Thoracic aorta (tissue), 2 donors: ENCODE measurements around the gene ARVCF. TPM values are rescaled to one million over a fixed set of nuclear protein-coding genes. Genes with fewer than 3 reads are reported as not detected.

Experiments used
- ATAC-seq: fragments of 150-250 bp; one replicate; pipeline ENCODE4 v1.8.0; 2017; ENCODE audit warnings: low read depth; ENCODE audit not compliant: insufficient number of reproducible peaks, low FRiP score
- DNase-seq: peaks from one replicate; pipeline ENCODE4 v3.0.0-alpha.2; 2020; ENCODE audit warnings: low spot score
- H3K27ac ChIP-seq, 2 donors: fragments of 200-600 bp; sonication (generic); 1 replicate in 1 of 2; 2 replicates in 1 of 2; pipeline ENCODE4 v1.5.1; 2016; ENCODE audit warnings: mild to moderate bottlenecking in 2 of 2, moderate library complexity in 2 of 2
- H3K27me3 ChIP-seq: fragments of 200-600 bp; sonication (generic); replicated peaks from 2 replicates; pipeline ENCODE4 v1.6.0; 2016; ENCODE audit warnings: mild to moderate bottlenecking; ENCODE audit not compliant: insufficient read depth
- H3K36me3 ChIP-seq: fragments of 200-600 bp; sonication (generic); one replicate; pipeline ENCODE4 v1.5.1; 2016
- H3K4me1 ChIP-seq, 2 donors: fragments of 200-600 bp; sonication (generic); 1 replicate in 1 of 2; 2 replicates in 1 of 2; pipeline versions ENCODE4 v1.5.1 to v1.6.0; 2016; ENCODE audit warnings: low read depth in 2 of 2, mild to moderate bottlenecking in 1 of 2; ENCODE audit not compliant: control insufficient read depth in 1 of 2
- H3K4me3 ChIP-seq: fragments of 200-600 bp; sonication (generic); 2 replicates; pipeline ENCODE4 v1.5.1; 2016; ENCODE audit warnings: mild to moderate bottlenecking
- H3K9me3 ChIP-seq: fragments of 200-600 bp; sonication (generic); 2 replicates; pipeline ENCODE4 v1.5.1; 2016
- total RNA-seq, 2 donors: library from RNA; depleted of rRNA; stranded (reverse); fragments of >200 nt; gene quantifications; one replicate each; pipeline versions ENCODE4 v1.1.0 to v1.2.3, GENCODE V29; 2016
- TF ChIP-seq, protein P1 (sequence below): fragments of 200-600 bp; sonication (generic); IDR thresholded peaks from one replicate; pipeline ENCODE4 v1.5.1; 2019; ENCODE audit warnings: antibody characterized with exemption

Gene ARVCF
- total RNA-seq, 2 donors from 2014 or later = 95.0 to 165 TPM

- Histone ChIP-seq H3K4me1 (no peaks in the 10 kb centered on the region), H3K4me3 (no peak overlapping the region), H3K27me3 (no peaks in the 10 kb centered on the region), H3K27ac (no peak overlapping the region), H3K36me3 (peaks cover 38% of the 10 kb centered on the region), H3K9me3 (no peaks in the 10 kb centered on the region)
- TF ChIP-seq, protein P1, sequence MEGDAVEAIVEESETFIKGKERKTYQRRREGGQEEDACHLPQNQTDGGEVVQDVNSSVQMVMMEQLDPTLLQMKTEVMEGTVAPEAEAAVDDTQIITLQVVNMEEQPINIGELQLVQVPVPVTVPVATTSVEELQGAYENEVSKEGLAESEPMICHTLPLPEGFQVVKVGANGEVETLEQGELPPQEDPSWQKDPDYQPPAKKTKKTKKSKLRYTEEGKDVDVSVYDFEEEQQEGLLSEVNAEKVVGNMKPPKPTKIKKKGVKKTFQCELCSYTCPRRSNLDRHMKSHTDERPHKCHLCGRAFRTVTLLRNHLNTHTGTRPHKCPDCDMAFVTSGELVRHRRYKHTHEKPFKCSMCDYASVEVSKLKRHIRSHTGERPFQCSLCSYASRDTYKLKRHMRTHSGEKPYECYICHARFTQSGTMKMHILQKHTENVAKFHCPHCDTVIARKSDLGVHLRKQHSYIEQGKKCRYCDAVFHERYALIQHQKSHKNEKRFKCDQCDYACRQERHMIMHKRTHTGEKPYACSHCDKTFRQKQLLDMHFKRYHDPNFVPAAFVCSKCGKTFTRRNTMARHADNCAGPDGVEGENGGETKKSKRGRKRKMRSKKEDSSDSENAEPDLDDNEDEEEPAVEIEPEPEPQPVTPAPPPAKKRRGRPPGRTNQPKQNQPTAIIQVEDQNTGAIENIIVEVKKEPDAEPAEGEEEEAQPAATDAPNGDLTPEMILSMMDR = no peak
- ATAC-seq (no peak), DNase-seq (no peak)
These were observed 42.6 kb upstream of the ARVCF start for GRCh38 chr22:20058989-20059770.

DNA sequence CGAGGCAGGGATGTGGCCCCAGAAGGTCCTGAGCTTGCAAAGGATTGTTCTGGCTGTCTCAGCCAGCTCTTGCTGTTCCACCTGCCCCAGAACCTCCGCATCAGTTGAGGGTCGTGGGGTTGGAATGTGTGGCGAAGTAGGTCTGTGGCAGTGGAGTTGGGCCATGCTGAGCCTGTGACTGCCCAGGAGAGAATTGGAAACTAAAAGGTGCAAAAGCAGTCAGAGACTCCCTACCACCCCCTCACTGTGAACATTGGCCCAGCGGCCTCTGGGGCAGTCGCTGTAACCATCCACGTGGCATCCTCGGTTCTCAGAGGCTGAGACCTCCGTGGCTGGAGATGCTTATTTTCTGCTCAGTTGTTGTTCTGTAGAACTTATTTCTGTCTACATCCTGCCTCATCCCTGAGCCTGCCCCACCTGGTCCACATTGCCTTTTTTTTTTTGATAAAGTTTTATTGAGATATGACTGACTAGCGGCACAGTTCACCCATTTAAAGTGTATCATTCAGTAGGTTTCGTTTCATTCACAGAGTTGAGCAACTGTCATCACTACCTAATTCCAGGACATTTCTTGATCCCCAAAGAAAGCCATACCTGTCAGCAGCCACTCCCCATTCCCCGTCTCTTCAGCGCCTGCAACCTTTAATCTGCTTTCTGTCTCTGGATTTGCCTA, 41.1 kb upstream of the ARVCF start:
- H3K4me3 ChIP-seq = no peak overlapping the region
- no peaks in the 10 kb centered on the region for H3K4me1 ChIP-seq
- peaks cover 39% of the 10 kb centered on the region for H3K36me3 ChIP-seq
- no peak overlapping the region for H3K27ac ChIP-seq
- ATAC-seq = no peak
- no peaks in the 10 kb centered on the region for H3K9me3 ChIP-seq
- H3K27me3 ChIP-seq = no peaks in the 10 kb centered on the region
- DNase-seq = no peak
- TF ChIP-seq, protein P1 = no peak

DNA sequence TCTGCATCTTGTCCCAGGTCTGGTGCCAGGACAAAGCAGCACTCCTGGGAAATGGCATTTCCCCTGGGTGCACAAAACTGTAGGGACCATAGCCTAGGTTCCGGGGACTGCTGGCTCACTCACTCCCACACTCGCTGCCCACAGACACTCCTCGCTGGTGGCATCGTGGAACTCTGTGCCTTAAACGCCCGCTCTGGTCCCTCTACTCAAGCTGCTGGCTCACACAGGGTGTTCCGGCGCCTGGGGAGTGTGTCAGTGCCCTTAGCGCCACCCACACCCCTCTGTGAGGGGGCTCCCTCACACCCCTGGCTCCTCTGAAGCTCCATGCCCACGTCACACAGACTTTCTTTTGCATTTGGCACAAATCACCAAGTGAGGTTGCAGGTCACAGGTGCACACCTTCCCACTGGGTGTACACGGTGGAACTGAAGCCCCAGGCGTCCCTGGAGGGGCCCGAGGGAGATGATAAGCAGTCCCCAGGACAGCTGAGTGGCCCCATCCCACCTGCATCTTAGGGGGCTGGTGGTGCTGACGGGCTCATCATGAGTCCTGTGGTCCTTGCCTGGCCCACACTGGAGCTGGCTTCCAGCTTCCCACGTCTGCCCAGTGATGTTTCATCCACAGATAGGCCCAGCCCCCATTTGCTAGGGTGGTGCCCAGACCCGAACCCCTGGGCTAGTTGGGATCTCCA, 40.2 kb upstream of the ARVCF start:
- no peaks in the 10 kb centered on the region for H3K27me3 ChIP-seq
- ATAC-seq (no peak), DNase-seq (no peak)
- H3K9me3 ChIP-seq = no peaks in the 10 kb centered on the region
- no peak overlapping the region for H3K27ac ChIP-seq
- no peak overlapping the region for H3K4me3 ChIP-seq
- peaks cover 41% of the 10 kb centered on the region for H3K36me3 ChIP-seq
- no peaks in the 10 kb centered on the region for H3K4me1 ChIP-seq
- TF ChIP-seq, protein P1 = no peak

GRCh38 chr22:20056161-20056560, 39.5 kb upstream of the ARVCF start:
- no peak for ATAC-seq
- TF ChIP-seq, protein P1 = no peak
- H3K36me3 ChIP-seq = peaks cover 41% of the 10 kb centered on the region

DNA sequence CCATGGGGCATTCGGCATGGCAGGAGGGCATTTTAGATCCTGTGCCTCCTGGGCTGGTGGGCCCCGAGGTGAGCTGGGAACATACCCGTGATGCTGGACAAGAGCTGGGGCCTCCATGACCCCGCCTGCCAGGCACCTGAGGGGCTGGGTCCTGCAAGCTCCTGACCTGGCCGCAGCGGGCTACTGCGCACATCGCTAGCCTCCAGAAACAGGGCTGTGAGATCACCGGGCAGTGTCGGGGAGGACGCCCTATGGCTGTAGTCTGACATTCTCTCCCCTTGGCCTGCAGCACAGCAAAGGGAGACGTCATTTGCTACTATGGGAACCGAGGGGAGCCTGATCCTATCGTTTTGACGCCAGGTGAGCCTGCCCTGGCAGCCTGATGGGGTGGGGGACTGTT, 39.0 kb upstream of the ARVCF start:
- ATAC-seq = no peak
- H3K36me3 ChIP-seq = peaks cover 41% of the 10 kb centered on the region
- no peaks in the 10 kb centered on the region for H3K4me1 ChIP-seq
- TF ChIP-seq, protein P1 = no peak
- H3K4me3 ChIP-seq = no peak overlapping the region
- H3K27ac ChIP-seq = no peak overlapping the region
- H3K9me3 ChIP-seq = no peaks in the 10 kb centered on the region
- no peak for DNase-seq
- no peaks in the 10 kb centered on the region for H3K27me3 ChIP-seq

More at GRCh38 chr22:20056161-20056560, 39.5 kb upstream of the ARVCF start:
- Histone ChIP-seq H3K4me3 (no peak overlapping the region), H3K27me3 (no peaks in the 10 kb centered on the region), H3K27ac (no peak overlapping the region), H3K9me3 (no peaks in the 10 kb centered on the region), H3K4me1 (no peaks in the 10 kb centered on the region)
- no peak for DNase-seq
